HG03460 (cell line): ENCODE results near the gene SNX6.
"Not testable (repeated sequence)": the region's sequence is repeated elsewhere in the genome, so short reads cannot be mapped to it uniquely, and the experiment has no call there.

Experiments used
- ATAC-seq: cut with Tn5 transposase; IDR thresholded peaks from one replicate; pipeline ENCODE4 v1.9.1; 2021; ENCODE audit not compliant: unreplicated experiment

SNX6 gene

DNA sequence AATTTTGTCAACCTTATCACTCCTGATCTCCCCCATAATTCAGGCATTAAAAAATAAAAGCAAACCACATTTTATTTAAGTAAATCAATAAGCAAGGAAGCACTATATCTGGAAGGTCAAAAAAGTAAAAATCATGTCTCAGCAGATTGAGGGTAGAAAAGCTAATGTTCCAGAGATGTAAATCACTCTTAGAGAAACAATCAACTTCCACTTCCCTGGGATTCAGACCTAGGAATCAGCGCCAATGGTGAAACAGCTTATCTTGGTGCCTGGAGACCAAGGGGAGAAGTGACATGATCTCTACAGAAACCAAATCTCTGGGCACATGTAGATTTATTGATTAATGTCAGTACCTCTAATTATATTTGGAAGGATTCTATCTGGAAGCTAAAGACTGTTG, 10.9 kb upstream of the SNX6 start:
- ATAC-seq = no peak

DNA sequence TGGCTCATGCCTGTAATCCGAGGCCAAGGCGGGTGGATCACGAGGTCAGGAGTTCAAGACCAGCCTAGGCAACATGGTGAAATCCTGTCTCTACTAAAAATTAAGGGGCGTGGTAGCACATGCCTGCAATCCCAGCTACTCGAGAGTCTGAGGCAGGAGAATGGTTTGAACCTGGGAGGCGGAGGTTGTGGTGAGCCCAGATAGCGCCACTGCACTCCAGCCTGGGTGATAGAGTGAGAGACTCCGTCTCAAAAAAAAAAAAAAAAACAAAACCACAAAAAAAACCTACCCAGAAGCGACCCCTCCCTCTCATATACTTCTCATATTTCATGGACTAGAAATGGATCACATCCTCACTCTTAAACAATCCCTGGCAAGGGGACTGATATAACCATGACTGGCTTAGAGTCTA, 4.4 kb upstream of the SNX6 start:
- not testable (repeated sequence) for ATAC-seq

GRCh38 chr14:34633742-34634141, 3.8 kb upstream of the SNX6 start:
- ATAC-seq = no peak

DNA sequence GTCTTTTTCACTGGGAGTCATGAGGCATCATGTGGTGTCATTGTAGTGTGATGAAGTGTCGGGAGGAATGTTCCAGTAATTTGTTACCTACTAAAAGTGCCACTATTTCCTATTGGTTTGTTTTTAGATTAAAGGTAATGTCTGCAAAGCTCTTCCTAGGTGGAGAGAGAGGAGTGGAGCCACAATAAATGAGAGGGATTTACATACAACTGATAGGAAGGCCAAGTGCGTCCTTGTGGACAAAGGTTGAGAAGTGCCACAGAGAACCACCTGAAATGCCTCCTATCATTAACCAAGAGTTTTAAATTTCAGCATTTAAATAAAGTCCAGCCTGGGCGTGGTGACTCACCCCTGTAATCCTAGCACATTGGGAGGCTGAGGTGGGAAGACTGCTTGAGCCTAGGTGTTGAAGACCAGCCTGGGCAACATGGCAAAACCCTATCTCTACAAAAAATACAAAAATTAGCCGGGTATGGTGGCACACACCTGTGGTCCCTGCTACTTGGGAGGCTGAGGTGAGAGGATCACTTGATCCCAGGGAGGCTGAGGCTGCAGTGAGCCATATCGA, 2.5 kb upstream of the SNX6 start:
- no peak for ATAC-seq

GRCh38 chr14:34629344-34629656, 648 bp downstream of the SNX6 start:
- ATAC-seq = no peak

GRCh38 chr14:34628681-34629135, 1.2 kb downstream of the SNX6 start:
- no peak for ATAC-seq

DNA sequence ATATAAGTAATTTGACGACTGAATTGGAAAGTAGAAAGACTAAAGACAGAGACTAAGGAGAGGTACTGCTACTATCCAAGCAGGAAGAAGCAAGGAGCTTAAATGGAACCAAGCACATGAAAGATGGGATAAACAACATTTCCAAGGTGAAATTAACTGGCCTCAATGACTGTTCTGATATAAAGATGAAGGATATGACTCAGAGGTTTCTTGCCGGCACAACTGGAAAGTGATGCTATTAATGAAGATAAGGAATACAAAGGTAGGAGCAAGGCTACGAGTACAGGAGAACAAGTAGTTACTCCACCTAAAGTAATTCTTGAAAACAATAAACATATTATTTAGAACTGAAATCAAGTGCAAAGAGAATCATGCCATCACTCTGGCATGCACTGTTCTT, 6.4 kb downstream of the SNX6 start:
- no peak for ATAC-seq

DNA sequence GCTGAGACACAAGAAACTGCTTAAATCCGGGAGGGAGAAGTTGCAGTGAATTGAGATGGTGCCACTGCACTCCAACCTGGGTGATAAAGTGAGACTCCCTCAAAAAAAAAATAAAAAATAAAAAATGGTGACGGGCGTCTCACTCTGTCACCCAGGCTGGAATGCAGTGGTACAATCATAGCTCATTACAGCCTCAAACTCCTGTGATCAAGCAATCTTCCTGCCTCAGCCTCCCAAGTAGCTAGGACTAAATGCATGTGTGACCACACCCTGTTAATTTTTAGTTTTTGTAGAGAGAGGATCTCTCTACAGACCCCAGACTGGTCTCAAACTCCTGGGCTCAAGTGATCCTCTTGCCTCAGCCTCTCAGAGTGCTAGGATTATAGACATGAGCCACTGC, 9.1 kb downstream of the SNX6 start:
- no peak for ATAC-seq

GRCh38 chr14:34620115-34620514, 9.8 kb downstream of the SNX6 start:
- ATAC-seq = no peak

DNA sequence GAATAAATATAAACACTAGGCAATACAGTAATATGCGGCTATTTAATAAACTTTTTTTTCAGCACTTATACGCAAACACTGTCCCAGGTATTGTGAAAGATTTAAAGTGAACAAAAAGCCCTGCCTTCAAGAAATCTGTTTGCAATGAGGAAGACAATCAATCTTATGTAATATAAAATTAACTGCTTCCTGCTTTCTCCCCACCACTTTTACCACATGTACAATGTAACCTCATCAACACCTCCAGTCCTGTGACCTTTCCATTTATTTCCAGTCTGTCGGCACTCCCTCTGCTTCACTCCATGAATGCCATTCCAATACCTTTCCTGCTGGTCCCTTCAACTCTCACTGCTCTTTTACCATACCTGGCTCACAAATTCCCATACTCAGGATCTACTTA, 10.5 kb downstream of the SNX6 start:
- ATAC-seq = no peak

DNA sequence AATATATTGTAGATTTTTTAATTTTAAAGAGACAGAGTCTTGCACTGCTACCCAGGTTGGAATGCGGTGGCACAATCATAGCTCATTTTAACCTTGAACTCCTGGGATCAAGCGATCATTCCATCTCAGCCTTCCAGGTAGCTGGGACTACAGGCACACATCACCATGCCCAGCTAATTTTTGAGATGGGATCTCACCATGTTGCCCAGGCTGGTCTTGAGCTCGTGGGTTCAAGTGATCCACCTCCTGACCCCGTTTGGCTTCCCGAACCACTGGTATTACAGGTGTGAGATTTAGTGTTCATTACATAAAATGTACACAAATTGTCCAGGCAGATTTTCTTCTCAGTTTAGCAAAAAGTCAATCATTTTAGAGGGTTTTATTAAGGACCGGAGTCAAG, 13.6 kb downstream of the SNX6 start:
- ATAC-seq = no peak

- ATAC-seq = no peak
Measured at GRCh38 chr14:34615507-34615906, 14.4 kb downstream of the SNX6 start.

GRCh38 chr14:34614638-34615037, 15.3 kb downstream of the SNX6 start:
- ATAC-seq = no peak

- ATAC-seq = no peak
Measured at GRCh38 chr14:34610101-34610500, 19.8 kb downstream of the SNX6 start.

DNA sequence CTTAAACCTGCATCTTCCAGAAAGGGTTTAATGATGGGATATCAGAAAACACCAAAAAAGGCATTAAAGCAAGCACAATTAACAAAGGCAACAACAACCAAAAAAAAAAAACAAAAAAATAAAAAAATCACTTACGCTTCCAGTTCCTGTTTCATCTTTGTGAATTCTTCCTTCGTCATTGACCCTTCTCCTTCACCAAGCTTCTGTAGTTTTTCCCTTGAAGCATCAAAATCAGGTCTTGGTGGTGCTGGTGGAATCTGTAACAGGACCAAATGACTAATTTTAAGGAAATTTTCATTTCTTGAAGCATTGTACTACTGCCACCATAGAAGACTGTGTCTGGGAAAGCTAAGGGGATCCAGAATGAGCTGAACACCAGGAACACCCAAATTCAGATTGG, 24.5 kb downstream of the SNX6 start:
- no peak for ATAC-seq

GRCh38 chr14:34604995-34605394, 25.0 kb downstream of the SNX6 start:
- ATAC-seq = no peak

DNA sequence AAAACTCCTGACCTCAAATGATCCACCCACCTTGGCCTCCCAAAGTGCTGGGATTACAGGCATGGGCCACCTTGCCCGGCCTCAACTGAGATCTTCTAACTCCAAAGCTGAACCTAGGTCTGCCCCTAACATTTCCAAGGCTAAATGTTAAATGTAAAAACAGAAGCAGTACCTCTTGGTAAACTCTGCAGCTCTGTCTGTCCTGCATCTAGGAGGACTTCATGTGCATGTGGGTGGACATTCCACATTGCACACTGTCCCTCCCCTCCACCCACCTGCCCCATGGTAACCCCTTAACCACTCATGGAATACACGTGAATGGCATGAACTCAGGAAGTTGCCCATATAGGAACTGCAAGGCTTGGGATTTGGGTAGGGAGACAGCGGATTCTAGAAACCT, 33.1 kb downstream of the SNX6 start:
- no peak for ATAC-seq

DNA sequence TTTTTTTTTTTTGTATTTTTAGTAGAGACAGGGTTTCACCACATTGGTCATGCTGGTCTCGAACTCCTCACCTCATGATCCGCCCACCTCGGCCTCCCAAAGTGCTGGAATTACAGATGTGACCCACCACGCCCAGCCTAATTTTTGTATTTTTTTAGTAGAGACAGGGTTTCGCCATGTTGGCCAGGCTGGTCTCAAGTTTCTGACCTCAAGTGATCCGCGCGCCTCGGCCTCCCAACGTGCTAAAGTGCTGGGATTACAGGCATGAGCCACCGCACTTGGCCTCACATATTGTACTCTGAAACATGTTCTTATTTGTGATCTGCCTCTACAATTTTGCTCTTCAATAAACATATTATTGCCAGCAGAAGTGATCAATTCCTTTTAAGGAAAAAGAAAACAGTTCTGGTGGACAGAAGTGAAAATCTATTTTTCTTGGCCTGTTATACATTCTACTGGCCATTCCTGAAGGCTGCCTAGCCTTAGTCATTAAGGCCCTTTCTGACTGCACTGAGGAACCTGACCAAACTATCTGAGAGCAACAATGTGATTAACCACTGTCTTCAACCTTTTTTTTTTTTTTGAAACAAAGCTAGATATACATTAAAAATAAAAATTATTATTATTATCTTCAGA, 36.1 kb downstream of the SNX6 start:
- no peak for ATAC-seq

DNA sequence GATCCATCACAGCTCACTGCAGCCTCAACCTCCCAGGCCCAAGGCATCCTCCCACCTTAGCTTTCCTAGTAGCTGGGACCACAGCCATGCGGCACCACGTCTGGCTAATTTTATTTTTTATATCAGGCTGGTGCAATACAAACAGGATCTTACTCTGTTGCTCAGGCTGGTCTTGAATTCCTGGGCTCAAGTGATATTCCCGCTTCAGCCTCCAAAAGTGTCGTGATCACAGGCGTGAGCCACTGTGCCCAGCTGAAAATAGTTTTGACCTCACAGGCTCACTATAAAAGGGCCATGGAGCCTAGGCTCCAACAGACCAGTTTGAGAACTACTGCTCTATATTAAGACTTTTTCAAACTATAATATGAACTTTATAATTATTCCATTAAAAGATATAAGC, 37.3 kb downstream of the SNX6 start:
- ATAC-seq = no peak

GRCh38 chr14:34583525-34583924, 46.4 kb downstream of the SNX6 start:
- no peak for ATAC-seq

DNA sequence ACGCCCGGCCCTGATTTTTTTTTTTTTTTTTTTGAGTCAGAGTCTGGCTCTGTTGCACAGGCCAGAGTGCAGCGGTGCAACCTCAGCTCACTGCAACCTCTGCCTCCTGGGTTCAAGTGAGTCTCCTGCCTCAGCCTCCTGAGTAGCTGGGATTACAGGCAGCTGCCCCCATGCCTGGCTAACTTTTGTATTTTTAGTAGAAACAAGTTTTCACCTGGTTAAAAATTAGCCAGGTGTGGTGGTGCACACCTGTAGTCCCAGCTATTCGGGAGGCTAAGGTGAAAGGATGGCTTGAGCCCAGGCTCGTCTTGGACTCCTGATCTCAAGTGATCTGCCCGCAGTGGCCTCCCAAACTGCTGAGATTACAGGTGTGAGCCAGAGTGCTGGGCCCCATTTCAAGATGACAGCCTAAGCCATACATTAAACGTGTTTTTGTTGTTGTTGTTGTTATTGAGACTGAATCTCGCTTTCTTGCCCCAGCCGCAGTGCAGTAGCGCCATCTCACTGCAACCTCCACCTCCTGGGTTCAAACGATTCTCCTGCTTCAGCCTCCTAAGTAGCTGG, 47.7 kb downstream of the SNX6 start:
- ATAC-seq = no peak

- no peak for ATAC-seq
Measured at GRCh38 chr14:34580381-34580780, 49.6 kb downstream of the SNX6 start.

DNA sequence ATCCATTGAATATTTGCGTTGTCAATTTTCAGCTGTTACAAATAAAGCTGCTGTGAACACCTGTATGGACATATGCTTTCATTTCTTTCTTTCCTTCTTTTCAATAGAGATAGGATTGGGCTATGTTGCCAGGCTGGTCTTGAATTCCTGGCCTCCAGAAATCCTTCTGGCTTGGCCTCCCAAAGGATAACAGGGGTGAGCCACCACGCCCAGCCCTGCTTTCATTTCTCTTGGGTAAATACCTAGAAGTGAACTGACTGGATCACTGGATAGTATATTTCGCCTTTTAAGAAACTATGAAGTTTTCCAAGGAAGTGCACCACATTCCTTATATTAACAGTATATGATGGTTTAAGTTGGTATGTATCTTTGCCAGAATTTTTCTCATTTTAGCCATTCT, 58.2 kb downstream of the SNX6 start:
- ATAC-seq = no peak
